Suprapubic skin (tissue), 4 donors: ENCODE measurements around the gene NME7.

Experiments
- EP300 ChIP-seq: sonication (generic); formaldehyde crosslinking; IDR thresholded peaks from one replicate; pipeline ENCODE4 v1.6.1; 2017; ENCODE audit warnings: antibody characterized with exemption
- POLR2A ChIP-seq, 2 donors: fragments of 450-650 bp; IDR thresholded peaks; one replicate each; pipeline ENCODE4 v1.6.1; 2017; ENCODE audit warnings: antibody characterized with exemption in 2 of 2, mild to moderate bottlenecking in 2 of 2, moderate library complexity in 2 of 2
- POLR2AphosphoS5 ChIP-seq, 3 donors: sonication (generic); formaldehyde crosslinking; IDR thresholded peaks; one replicate each; pipeline ENCODE4 v1.6.1; 2017; ENCODE audit warnings: antibody characterized with exemption in 3 of 3
- TF ChIP-seq, protein P1 (sequence below), 2 donors: fragments of 200-600 bp in 1 of 2; fragments of 450-650 bp in 1 of 2; sonication (generic) in 1 of 2; IDR thresholded peaks; one replicate each; pipeline ENCODE4 v1.5.1; 2016 to 2019; ENCODE audit warnings: antibody characterized with exemption in 2 of 2, mild to moderate bottlenecking in 1 of 2, moderate library complexity in 1 of 2

DNA sequence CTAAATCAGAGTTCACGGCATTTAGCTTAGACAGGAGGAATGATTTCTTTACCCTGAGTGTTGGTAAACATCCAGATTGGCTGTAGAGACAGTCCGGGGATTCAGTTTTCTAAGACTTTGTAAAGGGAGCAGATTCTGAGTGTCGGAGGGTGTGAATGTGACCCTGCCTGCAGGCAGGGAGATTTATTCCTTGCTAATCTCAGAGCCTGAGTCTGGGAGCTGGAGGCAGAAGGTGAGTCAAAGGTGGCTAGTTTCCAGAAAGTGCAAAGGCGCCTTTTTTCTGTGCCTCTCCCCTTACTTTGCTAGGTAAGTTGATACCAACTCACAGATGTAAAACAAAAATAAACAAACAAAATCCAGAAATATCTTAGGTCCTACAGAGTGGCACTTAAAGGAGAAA, 249.4 kb downstream of the NME7 start:
- no peak for TF ChIP-seq EP300
- TF ChIP-seq, protein P1, sequence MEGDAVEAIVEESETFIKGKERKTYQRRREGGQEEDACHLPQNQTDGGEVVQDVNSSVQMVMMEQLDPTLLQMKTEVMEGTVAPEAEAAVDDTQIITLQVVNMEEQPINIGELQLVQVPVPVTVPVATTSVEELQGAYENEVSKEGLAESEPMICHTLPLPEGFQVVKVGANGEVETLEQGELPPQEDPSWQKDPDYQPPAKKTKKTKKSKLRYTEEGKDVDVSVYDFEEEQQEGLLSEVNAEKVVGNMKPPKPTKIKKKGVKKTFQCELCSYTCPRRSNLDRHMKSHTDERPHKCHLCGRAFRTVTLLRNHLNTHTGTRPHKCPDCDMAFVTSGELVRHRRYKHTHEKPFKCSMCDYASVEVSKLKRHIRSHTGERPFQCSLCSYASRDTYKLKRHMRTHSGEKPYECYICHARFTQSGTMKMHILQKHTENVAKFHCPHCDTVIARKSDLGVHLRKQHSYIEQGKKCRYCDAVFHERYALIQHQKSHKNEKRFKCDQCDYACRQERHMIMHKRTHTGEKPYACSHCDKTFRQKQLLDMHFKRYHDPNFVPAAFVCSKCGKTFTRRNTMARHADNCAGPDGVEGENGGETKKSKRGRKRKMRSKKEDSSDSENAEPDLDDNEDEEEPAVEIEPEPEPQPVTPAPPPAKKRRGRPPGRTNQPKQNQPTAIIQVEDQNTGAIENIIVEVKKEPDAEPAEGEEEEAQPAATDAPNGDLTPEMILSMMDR (IDR thresholded peaks at IDR 0.05): no peak
- TF ChIP-seq POLR2A (IDR thresholded peaks at IDR 0.05): no peak
- no peak for TF ChIP-seq POLR2AphosphoS5 (IDR thresholded peaks at IDR 0.05)
